HTERT RPE-1 (cell line): ENCODE measurements around the gene SGMS1.

Source experiments
- in situ Hi-C: fragments of 300-500 bp; cut with MboI; formaldehyde crosslinking; loops from 4 replicates; pipeline ENCODE4 v1.14.3; 2020; ENCODE audit warnings: low sequenced_read_pairs

The SGMS1 gene

GRCh38 chr10:50636618-50637579 is 13.1 kb upstream of the SGMS1 start:
- in situ Hi-C loops: no loop called here

GRCh38 chr10:50635286-50635685 is 11.5 kb upstream of the SGMS1 start:
- in situ Hi-C loops: no loop called here

GRCh38 chr10:50634479-50634878 is 10.7 kb upstream of the SGMS1 start:
- in situ Hi-C loops: no loop called here

- in situ Hi-C loops: no loop called here
Measured at GRCh38 chr10:50631052-50631451, 7.3 kb upstream of the SGMS1 start.

- in situ Hi-C loops: no loop called here
Measured at GRCh38 chr10:50629495-50630122, 5.9 kb upstream of the SGMS1 start.

- in situ Hi-C loops: no loop called here
Measured at GRCh38 chr10:50627896-50628295, 4.1 kb upstream of the SGMS1 start.

- in situ Hi-C loops: no loop called here
Measured at GRCh38 chr10:50627443-50627842, 3.7 kb upstream of the SGMS1 start.

- in situ Hi-C loops: no loop called here
Measured at GRCh38 chr10:50625649-50626132, 1.9 kb upstream of the SGMS1 start.

- in situ Hi-C loops: no loop called here
Measured at GRCh38 chr10:50624866-50625501, 1.2 kb upstream of the SGMS1 start.

GRCh38 chr10:50624413-50624865 is 683 bp upstream of the SGMS1 start:
- in situ Hi-C loops: no loop called here

GRCh38 chr10:50622706-50623662 is 772 bp downstream of the SGMS1 start:
- in situ Hi-C loops: no loop called here

GRCh38 chr10:50621968-50622705 is 1.6 kb downstream of the SGMS1 start:
- in situ Hi-C loops: no loop called here

- in situ Hi-C loops: no loop called here
Measured at GRCh38 chr10:50620899-50621298, 2.9 kb downstream of the SGMS1 start.

GRCh38 chr10:50619882-50620281 is 3.9 kb downstream of the SGMS1 start:
- in situ Hi-C loops: no loop called here

GRCh38 chr10:50619166-50619565 is 4.6 kb downstream of the SGMS1 start:
- in situ Hi-C loops: no loop called here

GRCh38 chr10:50618624-50619023 is 5.1 kb downstream of the SGMS1 start:
- in situ Hi-C loops: no loop called here

- in situ Hi-C loops: no loop called here
Measured at GRCh38 chr10:50615658-50616057, 8.1 kb downstream of the SGMS1 start.

GRCh38 chr10:50614444-50615137 is 9.2 kb downstream of the SGMS1 start:
- in situ Hi-C loops: no loop called here
